Measurements from ENCODE around the gene VPREB3. TPM values are rescaled to one million over a fixed set of nuclear protein-coding genes. Genes with fewer than 3 reads are reported as not detected.

Gene VPREB3
- total and polyA plus RNA-seq, 10 of the 15 experiments (the other 5 are each of a cell fraction or from before 2014, with no cell fraction given), result 0.75 to 79.5 (median 23.8) TPM

- 0 out of 2 replicates have a peak, but pooled peaks have one; percentile 17 for TF ChIP-seq RELB (IDR thresholded peaks at IDR 0.05; ENCODE audit: low read depth)
- peak; percentile 81 for TF ChIP-seq IRF4 (IDR thresholded peaks at IDR 0.05; ENCODE audit: low read depth, low read length)
- no peak for TF ChIP-seq SMC3 (IDR thresholded peaks at IDR 0.05; ENCODE audit: borderline replicate concordance, low read length)
- TF ChIP-seq PAX8 (IDR thresholded peaks at IDR 0.05), result no peak
- peak; percentile 73 for TF ChIP-seq PKNOX1 (IDR thresholded peaks at IDR 0.05)
- TF ChIP-seq GABPA (IDR thresholded peaks at IDR 0.05; ENCODE audit: low read depth), result no peak
- 0 out of 3 replicates have a peak, but pooled peaks have one; percentile 6 for TF ChIP-seq POU2F2 (IDR thresholded peaks at IDR 0.05; ENCODE audit: borderline replicate concordance, low read depth, low read length)
- no peak for TF ChIP-seq RFX5 (IDR thresholded peaks at IDR 0.05; ENCODE audit: low read depth, low read length)
- TF ChIP-seq MTA2 (IDR thresholded peaks at IDR 0.05; ENCODE audit: low read depth), result peak; percentile 16; the same call in 1 of the 2 replicates
- no peak for TF ChIP-seq BCLAF1 (IDR thresholded peaks at IDR 0.05)
- peak; percentile 35; the same call in 1 of the 2 replicates for TF ChIP-seq JUNB (IDR thresholded peaks at IDR 0.05)
- TF ChIP-seq ZNF592 (IDR thresholded peaks at IDR 0.05), result peak; percentile 13; the same call in 1 of the 2 replicates
- TF ChIP-seq ZBTB33 (IDR thresholded peaks at IDR 0.05), result no peak
- TF ChIP-seq NFXL1 (IDR thresholded peaks at IDR 0.05; ENCODE audit: borderline replicate concordance), result no peak
- no peak for TF ChIP-seq RCOR1 (conservative IDR thresholded peaks at IDR 0.05; ENCODE audit: low read depth, low read length)
- peak; percentile 54; the same call in 1 of the 2 replicates for TF ChIP-seq DPF2 (IDR thresholded peaks at IDR 0.05)
- TF ChIP-seq NFYA (IDR thresholded peaks at IDR 0.05; ENCODE audit: borderline replicate concordance, low read depth, low read length), result no peak
Observed at GRCh38 chr22:23800297-23801237, 46.3 kb upstream of the VPREB3 start (continued).

Data from GM12878 (cell line).